ENCODE measurements around the gene YWHAQ. TPM values are rescaled to one million over a fixed set of nuclear protein-coding genes. Genes with fewer than 3 reads are reported as not detected.

The YWHAQ gene
- total and polyA plus RNA-seq, 2 of the 4 experiments (the other 2 are of a cell fraction), result 196 to 255 TPM

DNA sequence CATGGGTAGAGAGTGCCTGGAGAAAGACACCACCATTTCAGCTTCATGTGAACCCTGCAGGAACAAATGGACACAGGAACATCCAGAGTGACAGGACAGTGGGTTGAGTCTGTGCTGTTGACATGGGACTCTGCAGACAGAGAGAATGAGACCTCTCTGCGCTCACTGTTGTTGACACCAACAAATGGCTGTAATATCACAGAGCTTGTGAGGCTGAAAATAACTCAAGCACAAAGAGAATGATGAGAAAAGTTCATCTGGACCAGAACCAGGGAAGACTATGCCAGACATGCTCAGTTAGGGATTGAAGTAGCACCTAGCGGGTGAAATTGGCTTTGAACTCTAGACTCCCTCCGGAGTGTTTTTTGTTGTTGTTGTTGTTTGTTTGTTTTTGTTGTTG, 37.0 kb upstream of the YWHAQ start:
- Histone ChIP-seq H3K4me1 (ENCODE audit: control insufficient read depth, insufficient read depth, low read length) (peaks cover 16% of the 10 kb centered on the region), H3K14ac (replicated peaks; ENCODE audit: low read depth, low read length) (no peak overlapping the region), H3K9me1 (ENCODE audit: insufficient read depth, low read length) (peaks cover 14% of the 10 kb centered on the region), H3K4me3 (ENCODE audit: insufficient read depth, low read depth, low read length) (no peak overlapping the region), H3K18ac (ENCODE audit: low read depth, low read length) (no peak overlapping the region; the same call in 1 of the 2 replicates), H3K36me3 (ENCODE audit: control insufficient read depth, insufficient read depth, low read length) (no peaks in the 10 kb centered on the region), H3K27me3 (ENCODE audit: control insufficient read depth, insufficient read depth, low read length) (no peaks in the 10 kb centered on the region), H3K79me1 (ENCODE audit: low read depth in 1 of 2, low read length in 2 of 2) (peaks cover 0 to 3% of the 10 kb centered on the region in 2 experiments; a peak in 1 of 4 replicates), H3K56ac (ENCODE audit: extremely low read depth, insufficient read depth, low read length) (no peak overlapping the region), H2AK9ac (replicated peaks; ENCODE audit: low read depth, low read length, poor library complexity) (no peak overlapping the region), H3K4ac (ENCODE audit: low read depth, low read length) (peak overlapping the region; percentile 15; the same call in 1 of the 2 replicates), H2AFZ (replicated peaks; ENCODE audit: low read length, poor library complexity) (no peak overlapping the region), H4K5ac (ENCODE audit: low read depth, low read length) (peak overlapping the region; percentile 84; the same call in 1 of the 2 replicates), H3K23ac (ENCODE audit: low read depth, low read length) (0 out of 2 replicates have a peak overlapping the region, but pooled peaks have one; percentile 12), H4K20me1 (ENCODE audit: insufficient read depth, low read length) (no peaks in the 10 kb centered on the region), H3K9me3 (ENCODE audit: control insufficient read depth, insufficient read depth, low read length) (no peaks in the 10 kb centered on the region), H3K4me2 (ENCODE audit: low read depth, low read length) (no peak overlapping the region), H3K27ac (ENCODE audit: insufficient read depth, low read length) (no peak overlapping the region), H2BK20ac (ENCODE audit: low read depth, low read length) (peak overlapping the region; percentile 43), H2BK5ac (ENCODE audit: low read depth, low read length, poor library complexity, severe bottlenecking) (peak overlapping the region; percentile 20), H2BK120ac (ENCODE audit: low read depth, low read length) (peak overlapping the region; percentile 32; the same call in 1 of the 2 replicates), H2AK5ac (ENCODE audit: low read depth, low read length) (peak overlapping the region; percentile 61; the same call in 1 of the 2 replicates), H4K8ac (ENCODE audit: low read depth in 2 of 2, low read length in 2 of 2) (0 out of 4 replicates have a peak overlapping the region, but pooled peaks of 1 of the 2 experiments have one; percentile 5), H2BK15ac (ENCODE audit: low read depth, low read length) (peak overlapping the region; percentile 59; the same call in 2 of the 3 replicates), H3K9ac (ENCODE audit: low read depth, low read length) (no peak overlapping the region), H4K91ac (ENCODE audit: insufficient read depth, low read depth, low read length) (no peak overlapping the region)
- no peak for TF ChIP-seq BHLHE40 (IDR thresholded peaks at IDR 0.05; ENCODE audit: low read depth, low read length)
- TF ChIP-seq MAZ (IDR thresholded peaks at IDR 0.05; ENCODE audit: borderline replicate concordance, low read depth, low read length), result no peak
- no peak for TF ChIP-seq RCOR1 (IDR thresholded peaks at IDR 0.05; ENCODE audit: insufficient replicate concordance, low read length)
- TF ChIP-seq, protein P1, sequence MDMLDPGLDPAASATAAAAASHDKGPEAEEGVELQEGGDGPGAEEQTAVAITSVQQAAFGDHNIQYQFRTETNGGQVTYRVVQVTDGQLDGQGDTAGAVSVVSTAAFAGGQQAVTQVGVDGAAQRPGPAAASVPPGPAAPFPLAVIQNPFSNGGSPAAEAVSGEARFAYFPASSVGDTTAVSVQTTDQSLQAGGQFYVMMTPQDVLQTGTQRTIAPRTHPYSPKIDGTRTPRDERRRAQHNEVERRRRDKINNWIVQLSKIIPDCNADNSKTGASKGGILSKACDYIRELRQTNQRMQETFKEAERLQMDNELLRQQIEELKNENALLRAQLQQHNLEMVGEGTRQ (IDR thresholded peaks at IDR 0.05; ENCODE audit: low read depth, low read length), result no peak
- no peak for TF ChIP-seq CEBPB (IDR thresholded peaks at IDR 0.05; ENCODE audit: low read depth, low read length)
- ATAC-seq (ENCODE audit: low read depth), result no peak
- in situ Hi-C loops (cut with MboI; ENCODE audit: low sequenced_read_pairs) (no loop called here), intact Hi-C loops (cut with micrococcal nuclease) (no loop called here), dilution Hi-C loops (cut with HindIII; ENCODE audit: low sequenced_read_pairs, unreplicated experiment) (no loop called here)
- POLR2A ChIA-PET (ENCODE audit: unreplicated experiment), result no interaction called here
- DNase-seq, result no peak
- no TSS peak for BruUV-seq (replicated peaks)
- WGBS, 2 experiments (ENCODE audit: extremely low coverage in 2 of 2, insufficient read length in 1 of 2), result 92% methylated on average over 1 of the region's 3 CpGs; no CpG with 5 or more reads in 1 of the 2 experiments
- CTCF ChIA-PET, result no interaction called here
